Neural progenitor cell (in vitro differentiated cells): ENCODE measurements around the gene AUTS2. TPM values are rescaled to one million over a fixed set of nuclear protein-coding genes. Genes with fewer than 3 reads are reported as not detected.
A peak's percentile ranks its signal among the peaks of the same experiment; 100 is the strongest.

ENCODE experiments used
- DNase-seq: peaks from one replicate; pipeline ENCODE4 v3.0.0-alpha.2; 2016; ENCODE audit warnings: low spot score
- H2AFZ ChIP-seq: fragments of 200-600 bp; sonication (generic); replicated peaks from 2 replicates; pipeline ENCODE4 v1.6.1; 2016; ENCODE audit warnings: antibody characterized with exemption
- H3F3A ChIP-seq: fragments of 200-600 bp; sonication (generic); 2 replicates; pipeline ENCODE4 v1.6.1; 2016; ENCODE audit warnings: antibody characterized with exemption, low read depth
- H3K27ac ChIP-seq: fragments of 200-600 bp; sonication (generic); 2 replicates; pipeline ENCODE4 v1.5.1; 2016; ENCODE audit warnings: mild to moderate bottlenecking
- H3K27me3 ChIP-seq: fragments of 200-600 bp; sonication (generic); 2 replicates; pipeline ENCODE4 v1.6.1; 2016; ENCODE audit warnings: mild to moderate bottlenecking, moderate library complexity
- H3K36me3 ChIP-seq: fragments of 200-600 bp; sonication (generic); 2 replicates; pipeline ENCODE4 v1.5.1; 2016
- H3K4me1 ChIP-seq: fragments of 200-600 bp; sonication (generic); 2 replicates; pipeline ENCODE4 v1.6.1; 2016; ENCODE audit warnings: mixed run types
- H3K4me2 ChIP-seq: fragments of 200-600 bp; sonication (generic); 2 replicates; pipeline ENCODE4 v1.6.1; 2016
- H3K4me3 ChIP-seq: fragments of 200-600 bp; sonication (generic); 2 replicates; pipeline ENCODE4 v1.5.1; 2016
- H3K79me2 ChIP-seq: fragments of 200-600 bp; sonication (generic); 2 replicates; pipeline ENCODE4 v1.6.1; 2016; ENCODE audit warnings: low read depth
- H3K9ac ChIP-seq: fragments of 200-600 bp; sonication (generic); 2 replicates; pipeline ENCODE4 v1.6.1; 2016
- H3K9me3 ChIP-seq: fragments of 200-600 bp; sonication (generic); 2 replicates; pipeline ENCODE4 v1.5.1; 2016; ENCODE audit warnings: low read depth
- H4K20me1 ChIP-seq: fragments of 200-600 bp; sonication (generic); 2 replicates; pipeline ENCODE4 v1.6.1; 2016; ENCODE audit warnings: low read depth
- H3K27ac Mint-ChIP-seq: 3 replicates; pipeline ENCODE4 v1.8.0; 2021; ENCODE audit warnings: mixed read lengths
- H3K27me3 Mint-ChIP-seq: 2 replicates; pipeline ENCODE4 v1.8.0; 2022; ENCODE audit warnings: low read depth, mild to moderate bottlenecking, inconsistent platforms, moderate library complexity, mixed read lengths; ENCODE audit not compliant: insufficient read depth
- H3K36me3 Mint-ChIP-seq: 3 replicates; pipeline ENCODE4 v1.8.0; 2021; ENCODE audit warnings: mixed read lengths
- H3K4me1 Mint-ChIP-seq: 3 replicates; pipeline ENCODE4 v1.8.0; 2021; ENCODE audit warnings: mixed read lengths
- H3K4me3 Mint-ChIP-seq: 3 replicates; pipeline ENCODE4 v1.8.0; 2021; ENCODE audit warnings: mild to moderate bottlenecking, moderate library complexity, mixed read lengths
- H3K9me3 Mint-ChIP-seq: 3 replicates; pipeline ENCODE4 v1.8.0; 2020; ENCODE audit warnings: mixed read lengths
- EZH2 ChIP-seq: fragments of 200-600 bp; sonication (generic); IDR thresholded peaks from 2 replicates; pipeline ENCODE4 v1.6.1; 2017; ENCODE audit warnings: antibody characterized with exemption, mild to moderate bottlenecking, moderate library complexity
- EZH2phosphoT487 ChIP-seq: fragments of 200-600 bp; sonication (generic); IDR thresholded peaks from 2 replicates; pipeline ENCODE4 v1.6.1; 2017; ENCODE audit warnings: antibody characterized with exemption
- total RNA-seq: library from RNA; depleted of rRNA; stranded (reverse); fragments of >200 nt; gene quantifications from 2 replicates; pipeline ENCODE4 v1.2.3, GENCODE V29; 2015; ENCODE audit warnings: low replicate concordance
- TF ChIP-seq, protein P1 (sequence below): fragments of 200-600 bp; sonication (generic); IDR thresholded peaks from 2 replicates; pipeline ENCODE4 v1.5.1; 2017; ENCODE audit warnings: antibody characterized with exemption, mild to moderate bottlenecking

Gene AUTS2
- total RNA-seq, 1 donor from 2014 or later = 50.0 TPM

DNA sequence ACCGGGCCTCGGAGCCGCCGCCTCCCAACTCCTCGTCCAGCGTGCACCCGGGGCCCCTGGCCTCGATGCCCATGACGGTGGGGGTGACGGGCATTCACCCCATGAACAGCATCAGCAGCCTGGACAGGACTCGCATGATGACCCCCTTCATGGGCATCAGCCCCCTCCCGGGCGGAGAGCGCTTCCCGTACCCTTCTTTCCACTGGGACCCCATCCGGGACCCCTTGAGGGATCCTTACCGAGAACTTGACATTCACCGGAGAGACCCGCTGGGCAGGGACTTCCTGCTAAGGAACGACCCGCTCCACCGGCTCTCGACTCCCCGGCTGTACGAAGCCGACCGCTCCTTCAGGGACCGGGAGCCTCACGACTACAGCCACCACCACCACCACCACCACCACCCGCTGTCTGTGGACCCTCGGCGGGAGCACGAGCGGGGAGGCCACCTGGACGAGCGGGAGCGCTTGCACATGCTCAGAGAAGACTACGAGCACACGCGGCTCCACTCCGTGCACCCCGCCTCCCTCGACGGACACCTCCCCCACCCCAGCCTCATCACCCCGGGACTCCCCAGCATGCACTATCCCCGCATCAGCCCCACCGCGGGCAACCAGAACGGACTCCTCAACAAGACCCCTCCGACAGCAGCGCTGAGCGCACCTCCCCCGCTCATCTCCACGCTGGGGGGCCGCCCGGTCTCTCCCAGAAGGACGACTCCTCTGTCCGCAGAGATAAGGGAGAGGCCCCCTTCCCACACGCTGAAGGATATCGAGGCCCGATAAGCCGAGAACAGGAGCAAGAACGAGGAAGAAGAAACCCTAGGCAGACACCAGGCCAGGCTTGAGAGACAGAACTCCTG lies 1192.2 kb downstream of the AUTS2 start:
- Histone ChIP-seq H3K4me3 (no peak overlapping the region), H3K9me3 (no peaks in the 10 kb centered on the region), H2AFZ (no peak overlapping the region), H3K4me2 (no peak overlapping the region), H3K36me3 (peaks cover 29% of the 10 kb centered on the region), H3K79me2 (peaks cover 19% of the 10 kb centered on the region), H3F3A (peaks cover 75% of the 10 kb centered on the region), H3K27me3 (no peaks in the 10 kb centered on the region), H3K27ac (peak overlapping the region; percentile 60), H4K20me1 (peaks cover 21% of the 10 kb centered on the region), H3K9ac (no peak overlapping the region), H3K4me1 (no peaks in the 10 kb centered on the region)
- peaks cover 3% of the 10 kb centered on the region for H3K4me1 Mint-ChIP-seq
- no peak for DNase-seq
- peaks cover 53% of the 10 kb centered on the region for H3K36me3 Mint-ChIP-seq
- TF ChIP-seq EZH2phosphoT487 (no peak), EZH2 (no peak)
- TF ChIP-seq, protein P1, sequence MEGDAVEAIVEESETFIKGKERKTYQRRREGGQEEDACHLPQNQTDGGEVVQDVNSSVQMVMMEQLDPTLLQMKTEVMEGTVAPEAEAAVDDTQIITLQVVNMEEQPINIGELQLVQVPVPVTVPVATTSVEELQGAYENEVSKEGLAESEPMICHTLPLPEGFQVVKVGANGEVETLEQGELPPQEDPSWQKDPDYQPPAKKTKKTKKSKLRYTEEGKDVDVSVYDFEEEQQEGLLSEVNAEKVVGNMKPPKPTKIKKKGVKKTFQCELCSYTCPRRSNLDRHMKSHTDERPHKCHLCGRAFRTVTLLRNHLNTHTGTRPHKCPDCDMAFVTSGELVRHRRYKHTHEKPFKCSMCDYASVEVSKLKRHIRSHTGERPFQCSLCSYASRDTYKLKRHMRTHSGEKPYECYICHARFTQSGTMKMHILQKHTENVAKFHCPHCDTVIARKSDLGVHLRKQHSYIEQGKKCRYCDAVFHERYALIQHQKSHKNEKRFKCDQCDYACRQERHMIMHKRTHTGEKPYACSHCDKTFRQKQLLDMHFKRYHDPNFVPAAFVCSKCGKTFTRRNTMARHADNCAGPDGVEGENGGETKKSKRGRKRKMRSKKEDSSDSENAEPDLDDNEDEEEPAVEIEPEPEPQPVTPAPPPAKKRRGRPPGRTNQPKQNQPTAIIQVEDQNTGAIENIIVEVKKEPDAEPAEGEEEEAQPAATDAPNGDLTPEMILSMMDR = no peak
- H3K27ac Mint-ChIP-seq = no peak overlapping the region
- H3K9me3 Mint-ChIP-seq = no peaks in the 10 kb centered on the region
- no peak overlapping the region for H3K4me3 Mint-ChIP-seq
- H3K27me3 Mint-ChIP-seq = peaks cover 5% of the 10 kb centered on the region

DNA sequence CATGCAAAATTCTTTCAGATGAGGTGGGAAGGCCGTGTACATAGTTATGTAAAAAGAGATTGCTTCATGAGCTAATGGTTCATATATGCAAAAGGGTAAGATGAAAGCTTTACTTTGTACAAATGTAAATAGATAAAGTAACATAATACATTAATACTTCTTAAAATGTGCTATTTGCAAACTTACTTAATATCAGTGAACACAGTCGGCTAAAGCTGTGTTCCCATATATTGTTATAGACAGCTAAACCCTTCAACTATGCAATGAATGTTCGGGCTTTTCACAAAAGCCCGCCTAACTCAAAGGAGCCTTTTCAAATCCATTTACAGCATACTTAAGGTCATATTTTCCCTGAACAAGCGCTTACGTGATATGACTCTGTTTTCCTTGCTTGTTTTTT lies 1193.1 kb downstream of the AUTS2 start:
- Histone ChIP-seq H3F3A (peaks cover 78% of the 10 kb centered on the region), H3K36me3 (peaks cover 29% of the 10 kb centered on the region)
- peaks cover 46% of the 10 kb centered on the region for H3K36me3 Mint-ChIP-seq

DNA sequence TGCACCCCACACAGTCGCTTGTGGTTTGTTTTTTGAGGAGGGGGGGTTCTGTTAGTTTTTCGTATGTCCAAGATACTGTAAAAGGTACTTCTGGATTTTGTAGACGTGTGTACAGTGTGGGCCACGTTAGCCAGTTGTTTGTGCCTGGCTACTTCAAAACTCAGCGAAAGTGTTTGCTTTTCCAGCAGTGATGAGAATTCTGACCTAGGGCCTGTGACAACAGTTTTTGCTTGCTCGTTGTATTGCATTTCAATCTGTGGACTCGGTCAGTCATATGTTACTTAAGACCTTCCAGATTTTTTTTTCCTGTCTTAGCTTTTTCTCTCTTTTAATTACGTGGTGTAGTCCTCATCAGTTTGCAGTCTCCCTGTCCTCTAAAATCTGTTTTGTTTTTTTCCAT lies 1194.8 kb downstream of the AUTS2 start:
- H3K9me3 ChIP-seq = no peaks in the 10 kb centered on the region
- peaks cover 71% of the 10 kb centered on the region for H3F3A ChIP-seq
- peaks cover 4% of the 10 kb centered on the region for H3K4me1 Mint-ChIP-seq
- TF ChIP-seq, protein P1 = no peak
- TF ChIP-seq EZH2 = no peak
- no peak for TF ChIP-seq EZH2phosphoT487
- H3K27me3 ChIP-seq = no peaks in the 10 kb centered on the region
- no peaks in the 10 kb centered on the region for H3K9me3 Mint-ChIP-seq
- no peak overlapping the region for H3K4me3 ChIP-seq
- H3K27ac ChIP-seq = peak overlapping the region; percentile 0
- no peaks in the 10 kb centered on the region for H3K27me3 Mint-ChIP-seq
- no peak overlapping the region for H3K4me2 ChIP-seq
- H3K9ac ChIP-seq = no peak overlapping the region
- DNase-seq = no peak
- H3K27ac Mint-ChIP-seq = no peak overlapping the region
- H3K36me3 ChIP-seq = peaks cover 15% of the 10 kb centered on the region
- no peak overlapping the region for H2AFZ ChIP-seq
- peaks cover 38% of the 10 kb centered on the region for H3K36me3 Mint-ChIP-seq
- H3K4me1 ChIP-seq = no peaks in the 10 kb centered on the region
- H3K4me3 Mint-ChIP-seq = no peak overlapping the region
- H4K20me1 ChIP-seq = peaks cover 17% of the 10 kb centered on the region
- H3K79me2 ChIP-seq = peaks cover 13% of the 10 kb centered on the region

More for the DNA sequence above, 1193.1 kb downstream of the AUTS2 start:
- TF ChIP-seq, protein P1 = no peak
- TF ChIP-seq EZH2phosphoT487 (no peak), EZH2 (no peak)
- Mint-ChIP-seq H3K4me3 (no peak overlapping the region), H3K27me3 (peaks cover 5% of the 10 kb centered on the region), H3K27ac (no peak overlapping the region), H3K4me1 (peaks cover 3% of the 10 kb centered on the region), H3K9me3 (no peaks in the 10 kb centered on the region)
- H3K4me1 ChIP-seq = no peaks in the 10 kb centered on the region
- no peak overlapping the region for H3K9ac ChIP-seq
- peaks cover 21% of the 10 kb centered on the region for H4K20me1 ChIP-seq
- H3K4me2 ChIP-seq = no peak overlapping the region
- peak overlapping the region; percentile 60 for H3K27ac ChIP-seq
- no peak for DNase-seq
- H3K4me3 ChIP-seq = no peak overlapping the region
- no peaks in the 10 kb centered on the region for H3K27me3 ChIP-seq
- no peak overlapping the region for H2AFZ ChIP-seq
- no peaks in the 10 kb centered on the region for H3K9me3 ChIP-seq
- H3K79me2 ChIP-seq = peaks cover 19% of the 10 kb centered on the region
